ENCODE data around the gene KLHL21. TPM values are rescaled to one million over a fixed set of nuclear protein-coding genes. Genes with fewer than 3 reads are reported as not detected.

Gene KLHL21
- total RNA-seq, 1 experiment from 2014 or later: 24.4 TPM

DNA sequence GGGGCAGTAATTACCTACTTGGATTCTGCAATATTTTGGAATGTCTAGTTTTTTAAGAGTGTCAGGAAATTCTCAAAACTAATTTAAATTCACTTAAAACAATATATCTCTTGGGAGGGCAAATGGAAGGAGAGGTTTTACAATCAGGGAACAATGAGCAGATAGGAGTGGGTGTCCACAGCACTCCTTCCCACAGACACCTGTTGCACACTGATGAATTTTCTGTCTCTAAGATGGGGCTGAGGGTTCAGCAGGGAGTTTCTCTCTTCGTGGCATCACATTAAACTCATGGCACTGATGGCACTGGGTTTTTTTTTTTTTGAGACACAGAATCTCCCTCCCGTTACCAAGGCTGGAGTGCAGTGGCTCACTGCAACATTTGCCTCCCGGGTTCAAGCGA is 16.4 kb upstream of the KLHL21 start:
- POLR2A ChIA-PET (ENCODE audit: unreplicated experiment): no interaction called here
- BruUV-seq (replicated peaks): no TSS peak
- H3K9me2 ChIP-seq (ENCODE audit: insufficient read depth): no peaks in the 10 kb centered on the region

DNA sequence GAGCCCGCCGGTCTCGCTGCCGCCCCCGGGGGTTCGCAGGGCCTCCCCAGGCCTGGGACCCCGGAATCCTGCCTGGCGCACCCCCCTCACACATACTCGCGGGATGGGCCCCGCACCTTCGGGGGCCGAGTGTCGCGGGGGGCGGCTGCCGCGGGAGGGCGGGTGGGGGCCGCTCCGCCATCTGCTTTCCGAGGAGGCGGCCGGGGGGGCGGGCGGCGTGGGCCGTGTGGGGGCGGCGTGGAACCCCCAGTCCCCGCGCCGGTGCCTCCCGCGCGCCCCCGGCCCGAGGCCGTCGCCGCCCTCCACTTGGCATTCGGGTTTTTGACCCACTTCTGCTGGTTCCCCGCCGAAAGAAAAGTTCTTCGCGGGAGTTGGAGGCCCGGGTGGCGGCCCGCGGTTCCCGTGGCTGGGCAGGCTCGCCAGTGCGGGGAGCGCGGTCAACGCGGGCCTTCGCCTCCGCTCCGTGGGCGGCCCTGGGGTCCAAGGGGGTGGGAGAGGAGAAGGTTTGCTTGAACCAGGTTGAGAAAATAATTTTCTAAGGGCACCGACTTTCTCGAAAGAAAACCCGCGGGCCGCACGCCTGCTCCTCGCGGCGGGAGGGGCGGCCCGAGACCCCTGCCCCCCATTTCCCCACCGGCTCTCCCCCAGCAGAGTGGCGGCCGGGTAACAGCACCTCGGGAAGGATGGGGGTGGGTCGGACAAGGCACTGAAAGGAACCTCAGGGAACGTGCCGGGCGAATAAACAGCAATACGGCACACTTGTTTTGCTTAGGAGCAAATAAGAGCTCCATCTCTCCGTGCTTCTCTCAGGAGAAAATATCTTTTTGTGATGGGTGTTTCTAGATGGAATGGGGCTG is 12.5 kb upstream of the KLHL21 start:
- peaks cover 30% of the 10 kb centered on the region for H3K79me2 ChIP-seq (ENCODE audit: low read depth)
- H4K20me1 ChIP-seq (ENCODE audit: insufficient read depth): 0 out of 2 replicates have a peak, but pooled peaks cover 6% of the 10 kb centered on the region
- H3K4me2 ChIP-seq: peak overlapping the region; percentile 77
- H3K27ac ChIP-seq: no peak overlapping the region
- no peaks in the 10 kb centered on the region for H3K36me3 ChIP-seq (ENCODE audit: low read depth)
- H3F3A ChIP-seq (ENCODE audit: insufficient read depth, low read depth): peaks cover 13% of the 10 kb centered on the region
- DNase-seq: no peak
- no peaks in the 10 kb centered on the region for H3K9me3 ChIP-seq (ENCODE audit: insufficient read depth, low read depth)
- no peaks in the 10 kb centered on the region for H3K27me3 ChIP-seq (ENCODE audit: insufficient read depth, low read depth)
- H3K9me2 ChIP-seq (ENCODE audit: insufficient read depth): no peaks in the 10 kb centered on the region
- peaks cover 11% of the 10 kb centered on the region for H3K4me1 ChIP-seq (replicated peaks; ENCODE audit: insufficient read depth)
- intact Hi-C loops (cut with micrococcal nuclease; ENCODE audit: unreplicated experiment): loop anchor here (10.0 kb wide), 1 partner anchor 390 kb away; no protein-coding TSS in a partner anchor
- ChIA-PET CTCF (no interaction called here), POLR2A (ENCODE audit: unreplicated experiment) (no interaction called here)
- H3K4me3 ChIP-seq: peak overlapping the region; percentile 55; the same call in 1 of the 2 replicates
- BruUV-seq (replicated peaks): no TSS peak
- peak overlapping the region; percentile 64; the same call in 1 of the 2 replicates for H2AFZ ChIP-seq
- TF ChIP-seq, protein P1, sequence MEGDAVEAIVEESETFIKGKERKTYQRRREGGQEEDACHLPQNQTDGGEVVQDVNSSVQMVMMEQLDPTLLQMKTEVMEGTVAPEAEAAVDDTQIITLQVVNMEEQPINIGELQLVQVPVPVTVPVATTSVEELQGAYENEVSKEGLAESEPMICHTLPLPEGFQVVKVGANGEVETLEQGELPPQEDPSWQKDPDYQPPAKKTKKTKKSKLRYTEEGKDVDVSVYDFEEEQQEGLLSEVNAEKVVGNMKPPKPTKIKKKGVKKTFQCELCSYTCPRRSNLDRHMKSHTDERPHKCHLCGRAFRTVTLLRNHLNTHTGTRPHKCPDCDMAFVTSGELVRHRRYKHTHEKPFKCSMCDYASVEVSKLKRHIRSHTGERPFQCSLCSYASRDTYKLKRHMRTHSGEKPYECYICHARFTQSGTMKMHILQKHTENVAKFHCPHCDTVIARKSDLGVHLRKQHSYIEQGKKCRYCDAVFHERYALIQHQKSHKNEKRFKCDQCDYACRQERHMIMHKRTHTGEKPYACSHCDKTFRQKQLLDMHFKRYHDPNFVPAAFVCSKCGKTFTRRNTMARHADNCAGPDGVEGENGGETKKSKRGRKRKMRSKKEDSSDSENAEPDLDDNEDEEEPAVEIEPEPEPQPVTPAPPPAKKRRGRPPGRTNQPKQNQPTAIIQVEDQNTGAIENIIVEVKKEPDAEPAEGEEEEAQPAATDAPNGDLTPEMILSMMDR (conservative IDR thresholded peaks at IDR 0.05): no peak
- TF ChIP-seq EZH2 (IDR thresholded peaks at IDR 0.05; ENCODE audit: low read depth): no peak

More for the DNA sequence above, 16.4 kb upstream of the KLHL21 start:
- Histone ChIP-seq H3F3A (ENCODE audit: insufficient read depth, low read depth) (peaks cover 3% of the 10 kb centered on the region), H3K79me2 (ENCODE audit: low read depth) (peaks cover 27% of the 10 kb centered on the region), H3K36me3 (ENCODE audit: low read depth) (no peaks in the 10 kb centered on the region), H3K9me3 (ENCODE audit: insufficient read depth, low read depth) (no peaks in the 10 kb centered on the region), H4K20me1 (ENCODE audit: insufficient read depth) (0 out of 2 replicates have a peak, but pooled peaks cover 7% of the 10 kb centered on the region), H3K27me3 (ENCODE audit: insufficient read depth, low read depth) (no peaks in the 10 kb centered on the region), H2AFZ (no peak overlapping the region), H3K27ac (no peak overlapping the region), H3K4me3 (no peak overlapping the region), H3K4me2 (no peak overlapping the region), H3K4me1 (replicated peaks; ENCODE audit: insufficient read depth) (no peaks in the 10 kb centered on the region)
- no peak for DNase-seq
- TF ChIP-seq, protein P1 (conservative IDR thresholded peaks at IDR 0.05): no peak
- no peak for TF ChIP-seq EZH2 (IDR thresholded peaks at IDR 0.05; ENCODE audit: low read depth)
- CTCF ChIA-PET: no interaction called here
- intact Hi-C loops (cut with micrococcal nuclease; ENCODE audit: unreplicated experiment): loop anchor here (10.0 kb wide), 1 partner anchor 394 kb away; no protein-coding TSS in a partner anchor

DNA sequence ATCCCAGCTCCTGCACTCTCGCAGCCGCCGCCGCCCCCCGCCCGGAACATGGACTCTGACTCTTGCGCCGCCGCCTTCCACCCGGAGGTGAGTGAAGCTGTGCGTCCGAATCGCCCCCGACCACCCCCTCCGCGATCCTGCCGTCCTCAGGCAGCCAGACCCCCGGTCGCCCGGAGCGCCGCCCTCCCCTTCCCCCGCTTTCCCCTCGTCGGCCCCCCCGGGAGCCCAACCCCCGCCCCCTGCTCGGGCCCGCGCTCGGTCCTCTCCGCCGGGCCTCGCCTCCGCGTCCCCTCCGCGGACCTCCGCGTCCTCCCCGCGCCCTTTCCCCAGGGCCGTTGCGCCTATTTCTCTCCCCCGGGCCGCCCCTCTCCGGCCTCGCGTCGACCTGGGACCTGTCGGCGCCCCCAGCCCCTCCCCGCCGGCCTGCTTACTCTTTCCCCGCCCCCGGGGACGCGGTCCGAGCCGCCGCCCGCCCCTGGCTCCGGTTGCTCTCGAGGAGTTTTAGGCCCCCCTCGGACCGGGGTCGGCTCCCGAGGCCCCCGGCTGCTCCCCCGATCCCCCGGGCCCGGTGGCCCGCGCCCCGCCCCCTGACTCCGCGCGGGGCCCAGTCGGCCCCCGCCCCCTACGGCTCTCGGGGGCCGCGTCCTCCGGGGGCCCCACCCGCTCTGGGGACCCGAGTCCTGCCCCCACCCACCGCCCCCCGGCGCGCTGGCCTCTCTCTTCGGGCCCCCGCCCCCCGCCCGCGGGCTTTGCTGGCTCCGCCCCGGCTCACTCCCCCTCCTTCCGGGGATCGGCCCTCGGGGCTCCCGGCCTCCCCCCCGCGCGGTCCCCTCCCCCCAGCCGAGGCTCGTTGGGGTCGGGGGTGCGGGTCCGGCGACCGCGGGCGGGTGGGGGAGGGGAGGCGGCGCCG is 11.6 kb upstream of the KLHL21 start:
- peak in 1 of 2 experiments; percentile 53 for DNase-seq
- Histone ChIP-seq H3K27ac (no peak overlapping the region), H3K9me3 (ENCODE audit: insufficient read depth, low read depth) (no peaks in the 10 kb centered on the region), H3K36me3 (ENCODE audit: low read depth) (no peaks in the 10 kb centered on the region), H3K9me2 (ENCODE audit: insufficient read depth) (no peaks in the 10 kb centered on the region), H3K27me3 (ENCODE audit: insufficient read depth, low read depth) (no peaks in the 10 kb centered on the region), H3F3A (ENCODE audit: insufficient read depth, low read depth) (peaks cover 16% of the 10 kb centered on the region), H2AFZ (peak overlapping the region; percentile 74), H4K20me1 (ENCODE audit: insufficient read depth) (0 out of 2 replicates have a peak, but pooled peaks cover 6% of the 10 kb centered on the region), H3K79me2 (ENCODE audit: low read depth) (peaks cover 30% of the 10 kb centered on the region), H3K4me2 (peak overlapping the region; percentile 62), H3K4me3 (peak overlapping the region; percentile 60), H3K4me1 (replicated peaks; ENCODE audit: insufficient read depth) (peaks cover 11% of the 10 kb centered on the region)
- intact Hi-C loops (cut with micrococcal nuclease; ENCODE audit: unreplicated experiment): loop anchor here (10.0 kb wide), 1 partner anchor 389 kb away; no protein-coding TSS in a partner anchor
- ChIA-PET POLR2A (ENCODE audit: unreplicated experiment) (no interaction called here), CTCF (no interaction called here)
- BruUV-seq (replicated peaks): no TSS peak
- TF ChIP-seq, protein P1 (conservative IDR thresholded peaks at IDR 0.05): no peak
- TF ChIP-seq EZH2 (IDR thresholded peaks at IDR 0.05; ENCODE audit: low read depth): no peak

All from PC-9 (cell line).